GM19452 (cell line): ENCODE results near the gene P2RY6.
A peak's percentile ranks its signal among the peaks of the same experiment; 100 is the strongest.

Experiments
- ATAC-seq: cut with Tn5 transposase; IDR thresholded peaks from one replicate; pipeline ENCODE4 v1.9.1; 2021; ENCODE audit not compliant: unreplicated experiment

Gene P2RY6

GRCh38 chr11:73295241-73295995 is 23.3 kb downstream of the P2RY6 start:
- no peak for ATAC-seq

- no peak for ATAC-seq
Observed at GRCh38 chr11:73295996-73296318, 23.8 kb downstream of the P2RY6 start.

- no peak for ATAC-seq
Observed at GRCh38 chr11:73296501-73297230, 24.5 kb downstream of the P2RY6 start.

GRCh38 chr11:73297231-73297590 is 25.1 kb downstream of the P2RY6 start:
- ATAC-seq = no peak

GRCh38 chr11:73297702-73298101 is 25.6 kb downstream of the P2RY6 start:
- ATAC-seq = no peak

- no peak for ATAC-seq
Observed at GRCh38 chr11:73298233-73298632, 26.1 kb downstream of the P2RY6 start.

GRCh38 chr11:73299751-73300150 is 27.6 kb downstream of the P2RY6 start:
- ATAC-seq = no peak

GRCh38 chr11:73306069-73306841 is 34.1 kb downstream of the P2RY6 start:
- ATAC-seq = no peak

- ATAC-seq = no peak
Observed at GRCh38 chr11:73306977-73307322, 34.8 kb downstream of the P2RY6 start.

- peak; percentile 54 for ATAC-seq
Observed at GRCh38 chr11:73307323-73308002, 35.3 kb downstream of the P2RY6 start.

- ATAC-seq = peak; percentile 20
Observed at GRCh38 chr11:73308003-73308960, 36.1 kb downstream of the P2RY6 start, which contains the start of gene ARHGEF17. TSS of gene ARHGEF17 (plus strand) at chr11:73308276. CDS start at chr11:73308639, 363 bp downstream.

- no peak for ATAC-seq
Observed at GRCh38 chr11:73308961-73309919, 37.1 kb downstream of the P2RY6 start.

GRCh38 chr11:73310076-73310475 is 37.9 kb downstream of the P2RY6 start:
- ATAC-seq = no peak

- no peak for ATAC-seq
Observed at GRCh38 chr11:73310661-73311393, 38.7 kb downstream of the P2RY6 start.

- no peak for ATAC-seq
Observed at GRCh38 chr11:73311394-73311869, 39.3 kb downstream of the P2RY6 start.

- ATAC-seq = no peak
Observed at GRCh38 chr11:73312036-73312435, 39.9 kb downstream of the P2RY6 start.

GRCh38 chr11:73312851-73313327 is 40.8 kb downstream of the P2RY6 start:
- ATAC-seq = no peak

- no peak for ATAC-seq
Observed at GRCh38 chr11:73313652-73314051, 41.5 kb downstream of the P2RY6 start.
